HEK293 (cell line): ENCODE measurements around the gene NR2F1-AS1.

Experiments used
- CTCF ChIA-PET: fragments of 350-600 bp; formaldehyde crosslinking; extraction: SDS; loops from one replicate; lab custom pipeline; 2021; ENCODE audit warnings: antibody characterized with exemption; lab: Yijun Ruan, JAX
- POLR2A ChIA-PET: fragments of 300-600 bp; formaldehyde crosslinking; extraction: SDS; loops from one replicate; lab custom pipeline; 2020; ENCODE audit warnings: antibody characterized with exemption, inconsistent platforms; lab: Yijun Ruan, JAX
- H3K27ac ChIP-seq: fragments of 200-500 bp; sonication (Bioruptor generic); 2 replicates; pipeline ENCODE4 v1.5.1; 2014; ENCODE audit warnings: low read depth, low read length, control low read depth, inconsistent platforms; ENCODE audit errors: extremely low read depth
- H3K36me3 ChIP-seq, 2 experiments: fragments of 200-500 bp in 1 of 2; sonication (Bioruptor generic) in 1 of 2; 1 replicate in 1 of 2; 2 replicates in 1 of 2; pipeline ENCODE4 v1.5.1; 2014 to 2017; ENCODE audit warnings: inconsistent platforms in 2 of 2, low read length in 2 of 2; ENCODE audit not compliant: control insufficient read depth in 2 of 2, insufficient read depth in 1 of 2
- H3K4me1 ChIP-seq: fragments of 200-500 bp; sonication (Bioruptor generic); 2 replicates; pipeline ENCODE4 v1.5.1; 2014; ENCODE audit warnings: mild to moderate bottlenecking, low read length, inconsistent platforms; ENCODE audit not compliant: control insufficient read depth, insufficient read depth
- H3K4me3 ChIP-seq: 2 replicates; pipeline ENCODE4 v1.5.1; 2011; ENCODE audit warnings: low read depth, mild to moderate bottlenecking, control low read depth, low read length, moderate library complexity
- H3K9me3 ChIP-seq: fragments of 200-500 bp; sonication (Bioruptor generic); 2 replicates; pipeline ENCODE4 v1.5.1; 2014; ENCODE audit warnings: low read depth, low read length, inconsistent platforms; ENCODE audit not compliant: control insufficient read depth, insufficient read depth
- BCL11A ChIP-seq: fragments of 450-650 bp; formaldehyde crosslinking; IDR thresholded peaks from 2 replicates; pipeline ENCODE4 v1.5.1; 2016; ENCODE audit warnings: low read depth, missing biosample characterization, missing genetic modification characterization
- EGR2 ChIP-seq: fragments of 450-650 bp; formaldehyde crosslinking; IDR thresholded peaks from 2 replicates; pipeline ENCODE4 v1.5.1; 2016; ENCODE audit warnings: low read depth, missing biosample characterization, missing genetic modification characterization
- GLI4 ChIP-seq: fragments of 450-650 bp; formaldehyde crosslinking; IDR thresholded peaks from 2 replicates; pipeline ENCODE4 v1.5.1; 2016; ENCODE audit warnings: missing biosample characterization, missing genetic modification characterization
- GLIS2 ChIP-seq: fragments of 450-650 bp; formaldehyde crosslinking; IDR thresholded peaks from 2 replicates; pipeline ENCODE4 v1.5.1; 2016; ENCODE audit warnings: missing biosample characterization, missing genetic modification characterization
- MZF1 ChIP-seq: fragments of 450-650 bp; formaldehyde crosslinking; IDR thresholded peaks from 2 replicates; pipeline ENCODE4 v1.5.1; 2017; ENCODE audit warnings: missing biosample characterization, missing genetic modification characterization, borderline replicate concordance
- TCF7L2 ChIP-seq: IDR thresholded peaks from 2 replicates; pipeline ENCODE4 v1.6.1; 2011; ENCODE audit warnings: low read depth, mild to moderate bottlenecking, inconsistent platforms, low read length, moderate library complexity, borderline replicate concordance
- TRIM28 ChIP-seq: IDR thresholded peaks from 2 replicates; pipeline ENCODE4 v1.6.1; 2011; ENCODE audit warnings: low read length, control low read depth, borderline replicate concordance
- ZIC2 ChIP-seq: fragments of 450-650 bp; formaldehyde crosslinking; IDR thresholded peaks from 2 replicates; pipeline ENCODE4 v1.5.1; 2016; ENCODE audit warnings: missing biosample characterization, missing genetic modification characterization
- ZNF24 ChIP-seq: fragments of 450-650 bp; formaldehyde crosslinking; IDR thresholded peaks from 2 replicates; pipeline ENCODE4 v1.5.1; 2016; ENCODE audit warnings: missing biosample characterization, missing genetic modification characterization
- ZNF404 ChIP-seq: fragments of 450-650 bp; formaldehyde crosslinking; IDR thresholded peaks from 2 replicates; pipeline ENCODE4 v1.5.1; 2017; ENCODE audit warnings: missing biosample characterization, missing genetic modification characterization
- ZNF48 ChIP-seq: fragments of 450-650 bp; formaldehyde crosslinking; IDR thresholded peaks from 2 replicates; pipeline ENCODE4 v1.5.1; 2016; ENCODE audit warnings: missing biosample characterization, missing genetic modification characterization
- ZNF501 ChIP-seq: fragments of 450-650 bp; formaldehyde crosslinking; IDR thresholded peaks from 2 replicates; pipeline ENCODE4 v1.5.1; 2016; ENCODE audit warnings: missing biosample characterization, missing genetic modification characterization
- ZNF548 ChIP-seq: fragments of 450-650 bp; formaldehyde crosslinking; IDR thresholded peaks from 2 replicates; pipeline ENCODE4 v1.5.1; 2016; ENCODE audit warnings: missing biosample characterization, missing genetic modification characterization
- ZNF549 ChIP-seq: fragments of 450-650 bp; IDR thresholded peaks from 2 replicates; pipeline ENCODE4 v1.5.1; 2018; ENCODE audit warnings: missing biosample characterization, missing genetic modification characterization, mild to moderate bottlenecking, inconsistent platforms, moderate library complexity
- ZNF571 ChIP-seq: fragments of 450-650 bp; formaldehyde crosslinking; IDR thresholded peaks from 2 replicates; pipeline ENCODE4 v1.5.0; 2017; ENCODE audit warnings: missing biosample characterization, missing genetic modification characterization
- ZNF621 ChIP-seq: fragments of 450-650 bp; formaldehyde crosslinking; IDR thresholded peaks from 2 replicates; pipeline ENCODE4 v1.5.1; 2017; ENCODE audit warnings: missing biosample characterization, missing genetic modification characterization
- ZNF626 ChIP-seq: fragments of 450-650 bp; sonication (Bioruptor Pico); formaldehyde crosslinking; IDR thresholded peaks from 2 replicates; pipeline ENCODE4 v1.5.1; 2018; ENCODE audit warnings: missing biosample characterization, missing genetic modification characterization, inconsistent platforms
- TF ChIP-seq, protein P1 (sequence below): fragments of 450-650 bp; formaldehyde crosslinking; IDR thresholded peaks from 2 replicates; pipeline ENCODE4 v1.5.1; 2016; ENCODE audit warnings: missing biosample characterization, missing genetic modification characterization
- TF ChIP-seq, protein P2 (sequence below): fragments of 450-650 bp; formaldehyde crosslinking; IDR thresholded peaks from 2 replicates; pipeline ENCODE4 v1.5.1; 2017; ENCODE audit warnings: missing biosample characterization, missing genetic modification characterization
- TF ChIP-seq, protein P3 (sequence below): fragments of 450-650 bp; IDR thresholded peaks from 2 replicates; pipeline ENCODE4 v1.5.1; 2018; ENCODE audit warnings: missing biosample characterization, mild to moderate bottlenecking, missing genetic modification characterization
- TF ChIP-seq, protein P4 (sequence below): fragments of 450-650 bp; formaldehyde crosslinking; IDR thresholded peaks from 2 replicates; pipeline ENCODE4 v1.5.1; 2017; ENCODE audit warnings: missing biosample characterization, missing genetic modification characterization

The NR2F1-AS1 gene

DNA sequence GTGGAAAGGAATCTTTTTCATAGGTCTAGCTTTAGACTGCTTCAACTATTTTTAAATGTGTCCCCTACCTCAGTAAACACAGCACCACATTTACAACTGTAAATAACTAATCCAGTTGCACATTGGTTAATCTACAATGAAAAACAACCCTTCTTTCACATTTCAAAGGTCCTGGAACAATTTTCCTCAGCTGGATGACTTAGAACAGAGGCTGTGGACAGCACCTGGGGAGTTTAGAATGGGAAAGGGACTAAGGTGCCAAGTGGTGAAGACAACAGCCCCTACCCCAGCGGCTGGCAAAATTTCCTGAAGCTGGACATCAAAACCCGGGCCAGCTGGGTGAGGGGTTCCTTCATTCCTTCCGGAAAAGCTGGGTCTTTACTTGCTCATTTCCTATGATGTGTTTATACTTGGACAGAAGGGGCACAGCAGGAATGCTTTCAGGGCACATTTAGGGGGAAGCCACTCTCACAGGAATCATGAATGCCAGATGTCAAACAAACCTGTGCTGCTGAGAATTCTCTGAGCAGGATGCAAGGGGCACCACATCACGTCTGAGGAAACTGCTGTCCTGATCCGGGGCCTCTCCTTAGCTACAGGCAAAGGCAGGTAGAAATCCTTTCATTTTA is 158.3 kb downstream of the NR2F1-AS1 start:
- Histone ChIP-seq H3K4me3 (no peak overlapping the region), H3K27ac (no peak overlapping the region), H3K4me1 (peaks cover 13% of the 10 kb centered on the region), H3K9me3 (no peaks in the 10 kb centered on the region), H3K36me3 (no peaks in the 10 kb centered on the region)
- TF ChIP-seq TRIM28, result no peak
- TF ChIP-seq ZNF621 (tag by site-specific recombination), result no peak
- ChIA-PET POLR2A (no interaction called here), CTCF (no interaction called here)

DNA sequence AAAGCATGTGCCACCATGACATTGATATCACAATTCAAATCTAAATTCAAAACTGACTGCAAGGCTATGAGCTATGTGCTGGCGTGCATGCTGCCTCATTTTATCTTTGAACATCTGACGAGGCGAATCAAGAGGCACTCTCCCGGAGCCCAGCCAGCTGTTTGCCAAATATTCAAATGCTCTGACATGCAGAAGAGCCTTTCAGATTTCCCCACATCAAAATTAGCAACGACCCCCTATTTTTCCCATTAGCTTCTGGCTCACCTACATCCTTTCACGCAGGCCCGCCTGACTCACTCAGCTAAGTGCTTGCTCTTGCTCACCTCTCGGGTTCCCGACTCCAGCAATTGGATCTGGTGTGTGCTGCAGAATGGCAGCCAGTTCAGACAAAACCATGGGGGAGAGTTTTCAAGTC is 159.0 kb downstream of the NR2F1-AS1 start:
- Histone ChIP-seq H3K9me3 (no peaks in the 10 kb centered on the region), H3K27ac (no peak overlapping the region)
- POLR2A ChIA-PET, result no interaction called here
- TF ChIP-seq, protein P1, sequence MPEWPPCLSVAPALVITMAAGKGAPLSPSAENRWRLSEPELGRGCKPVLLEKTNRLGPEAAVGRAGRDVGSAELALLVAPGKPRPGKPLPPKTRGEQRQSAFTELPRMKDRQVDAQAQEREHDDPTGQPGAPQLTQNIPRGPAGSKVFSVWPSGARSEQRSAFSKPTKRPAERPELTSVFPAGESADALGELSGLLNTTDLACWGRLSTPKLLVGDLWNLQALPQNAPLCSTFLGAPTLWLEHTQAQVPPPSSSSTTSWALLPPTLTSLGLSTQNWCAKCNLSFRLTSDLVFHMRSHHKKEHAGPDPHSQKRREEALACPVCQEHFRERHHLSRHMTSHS, result no peak
- TF ChIP-seq EGR2 (tag by site-specific recombination) (no peak), ZIC2 (no peak), ZNF548 (tag by site-specific recombination) (no peak), TCF7L2 (no peak), ZNF626 (no peak), BCL11A (tag by site-specific recombination) (no peak), MZF1 (tag by site-specific recombination) (no peak), ZNF571 (tag by site-specific recombination) (no peak), ZNF48 (tag by site-specific recombination) (no peak), ZNF404 (tag by site-specific recombination) (no peak), ZNF501 (tag by site-specific recombination) (no peak), GLIS2 (tag by site-specific recombination) (no peak), GLI4 (no peak), TRIM28 (no peak), ZNF549 (tag by site-specific recombination) (no peak), ZNF24 (tag by site-specific recombination) (no peak)
- TF ChIP-seq, protein P2, sequence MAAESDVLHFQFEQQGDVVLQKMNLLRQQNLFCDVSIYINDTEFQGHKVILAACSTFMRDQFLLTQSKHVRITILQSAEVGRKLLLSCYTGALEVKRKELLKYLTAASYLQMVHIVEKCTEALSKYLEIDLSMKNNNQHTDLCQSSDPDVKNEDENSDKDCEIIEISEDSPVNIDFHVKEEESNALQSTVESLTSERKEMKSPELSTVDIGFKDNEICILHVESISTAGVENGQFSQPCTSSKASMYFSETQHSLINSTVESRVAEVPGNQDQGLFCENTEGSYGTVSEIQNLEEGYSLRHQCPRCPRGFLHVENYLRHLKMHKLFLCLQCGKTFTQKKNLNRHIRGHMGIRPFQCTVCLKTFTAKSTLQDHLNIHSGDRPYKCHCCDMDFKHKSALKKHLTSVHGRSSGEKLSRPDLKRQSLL (tag by site-specific recombination), result no peak
- TF ChIP-seq, protein P3, sequence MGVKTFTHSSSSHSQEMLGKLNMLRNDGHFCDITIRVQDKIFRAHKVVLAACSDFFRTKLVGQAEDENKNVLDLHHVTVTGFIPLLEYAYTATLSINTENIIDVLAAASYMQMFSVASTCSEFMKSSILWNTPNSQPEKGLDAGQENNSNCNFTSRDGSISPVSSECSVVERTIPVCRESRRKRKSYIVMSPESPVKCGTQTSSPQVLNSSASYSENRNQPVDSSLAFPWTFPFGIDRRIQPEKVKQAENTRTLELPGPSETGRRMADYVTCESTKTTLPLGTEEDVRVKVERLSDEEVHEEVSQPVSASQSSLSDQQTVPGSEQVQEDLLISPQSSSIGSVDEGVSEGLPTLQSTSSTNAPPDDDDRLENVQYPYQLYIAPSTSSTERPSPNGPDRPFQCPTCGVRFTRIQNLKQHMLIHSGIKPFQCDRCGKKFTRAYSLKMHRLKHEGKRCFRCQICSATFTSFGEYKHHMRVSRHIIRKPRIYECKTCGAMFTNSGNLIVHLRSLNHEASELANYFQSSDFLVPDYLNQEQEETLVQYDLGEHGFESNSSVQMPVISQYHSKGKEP (tag by site-specific recombination), result no peak
- TF ChIP-seq, protein P4, sequence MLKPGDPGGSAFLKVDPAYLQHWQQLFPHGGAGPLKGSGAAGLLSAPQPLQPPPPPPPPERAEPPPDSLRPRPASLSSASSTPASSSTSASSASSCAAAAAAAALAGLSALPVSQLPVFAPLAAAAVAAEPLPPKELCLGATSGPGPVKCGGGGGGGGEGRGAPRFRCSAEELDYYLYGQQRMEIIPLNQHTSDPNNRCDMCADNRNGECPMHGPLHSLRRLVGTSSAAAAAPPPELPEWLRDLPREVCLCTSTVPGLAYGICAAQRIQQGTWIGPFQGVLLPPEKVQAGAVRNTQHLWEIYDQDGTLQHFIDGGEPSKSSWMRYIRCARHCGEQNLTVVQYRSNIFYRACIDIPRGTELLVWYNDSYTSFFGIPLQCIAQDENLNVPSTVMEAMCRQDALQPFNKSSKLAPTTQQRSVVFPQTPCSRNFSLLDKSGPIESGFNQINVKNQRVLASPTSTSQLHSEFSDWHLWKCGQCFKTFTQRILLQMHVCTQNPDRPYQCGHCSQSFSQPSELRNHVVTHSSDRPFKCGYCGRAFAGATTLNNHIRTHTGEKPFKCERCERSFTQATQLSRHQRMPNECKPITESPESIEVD (tag by site-specific recombination), result no peak
- TF ChIP-seq, all 188 proteins: peak for 0
- H3K4me3 ChIP-seq, result no peak overlapping the region
- CTCF ChIA-PET, result interaction anchor here (1.0 kb wide), 1 partner anchor 185 kb away, joined by 6 read pairs; no protein-coding TSS in a partner anchor
- peaks cover 7% of the 10 kb centered on the region for H3K4me1 ChIP-seq
- no peaks in the 10 kb centered on the region for H3K36me3 ChIP-seq
